ENCODE results near the gene VAX1. TPM values are rescaled to one million over a fixed set of nuclear protein-coding genes. Genes with fewer than 3 reads are reported as not detected.
"Not testable (repeated sequence)": the region's sequence is repeated elsewhere in the genome, so short reads cannot be mapped to it uniquely, and the experiment has no call there.

Gene VAX1
- total RNA-seq, 1 experiment from 2014 or later: not detected

DNA sequence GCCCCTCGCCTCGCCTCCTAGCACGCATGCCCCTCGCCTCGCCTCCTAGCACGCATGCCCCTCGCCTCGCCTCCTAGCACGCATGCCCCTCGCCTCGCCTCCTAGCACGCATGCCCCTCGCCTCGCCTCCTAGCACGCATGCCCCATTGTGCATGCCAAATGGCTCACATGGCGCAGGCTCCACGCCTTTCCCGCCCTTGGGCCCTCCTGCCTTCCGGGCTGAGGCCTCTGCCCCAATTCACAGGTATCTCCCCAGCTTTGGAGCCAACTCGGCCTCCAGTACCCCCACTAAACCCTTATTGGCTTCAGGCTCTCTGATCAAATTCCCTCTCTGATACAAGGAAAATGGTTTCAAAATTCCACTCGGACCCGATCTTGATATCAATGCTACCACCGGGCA lies 11.4 kb downstream of the VAX1 start:
- H3K79me2 ChIP-seq (ENCODE audit: insufficient read depth, low read length); RAD21 ChIA-PET (ENCODE audit: low non-redundant PET in 1 of 2, low total read pairs in 2 of 2, uncharacterized antibody in 2 of 2, unreplicated experiment in 2 of 2); H3K27me3 ChIP-seq (ENCODE audit: insufficient read depth, low read length); H3K9me2 ChIP-seq (ENCODE audit: insufficient read depth); H3K4me3 ChIP-seq (replicated peaks in 1 of 2; ENCODE audit: low read depth in 1 of 2, low read length in 2 of 2); H2AFZ ChIP-seq (ENCODE audit: low read depth, low read length, poor library complexity, severe bottlenecking); H3K36me3 ChIP-seq (ENCODE audit: control insufficient read depth in 1 of 2, insufficient read depth in 2 of 2, low read length in 2 of 2); H3K9ac ChIP-seq (ENCODE audit: low read length); intact Hi-C loops (cut with micrococcal nuclease); CTCF ChIA-PET; ATAC-seq; H3K9me3 ChIP-seq (ENCODE audit: control insufficient read depth in 1 of 2, insufficient read depth in 1 of 2, low read depth in 1 of 2, low read length in 2 of 2); H3K4me1 ChIP-seq (ENCODE audit: control insufficient read depth in 1 of 2, insufficient read depth in 2 of 2, low read length in 2 of 2); BruUV-seq (replicated peaks); H4K20me1 ChIP-seq (ENCODE audit: insufficient read depth); H3K4me2 ChIP-seq (ENCODE audit: low read length); DNase-seq (ENCODE audit: low read depth, low spot score); H3K27ac ChIP-seq (ENCODE audit: low read depth, low read length); POLR2A ChIA-PET: not testable (repeated sequence)

DNA sequence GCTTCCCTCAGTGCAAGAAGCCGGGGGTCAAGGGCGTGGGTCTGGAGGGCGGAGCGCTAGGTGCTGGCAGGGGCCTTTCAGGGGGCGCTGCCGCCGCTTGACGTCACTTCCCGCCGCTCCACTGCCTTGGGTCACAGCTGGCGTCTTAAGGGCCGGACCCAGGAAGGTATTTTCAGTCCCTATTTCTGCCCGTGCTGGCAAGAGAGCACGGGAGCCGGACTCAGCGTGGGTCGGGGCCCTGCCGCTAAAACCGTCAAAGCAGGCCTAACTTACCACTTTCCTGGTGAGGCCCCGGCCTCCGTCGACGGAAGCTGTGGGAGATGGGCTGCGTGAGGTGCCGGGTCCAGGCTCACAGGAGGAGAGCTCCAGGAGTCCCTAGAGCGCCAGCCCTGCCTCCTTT lies 12.0 kb downstream of the VAX1 start:
- Histone ChIP-seq H3K27me3 (ENCODE audit: insufficient read depth, low read length) (no peaks in the 10 kb centered on the region), H3K4me3 (replicated peaks in 1 of 2; ENCODE audit: low read depth in 1 of 2, low read length in 2 of 2) (no peak overlapping the region), H3K36me3 (ENCODE audit: control insufficient read depth in 1 of 2, insufficient read depth in 2 of 2, low read length in 2 of 2) (no peaks in the 10 kb centered on the region), H3K27ac (ENCODE audit: low read depth, low read length) (no peak overlapping the region), H3K4me2 (ENCODE audit: low read length) (no peak overlapping the region), H3K4me1 (ENCODE audit: control insufficient read depth in 1 of 2, insufficient read depth in 2 of 2, low read length in 2 of 2) (0 out of 4 replicates have a peak, but pooled peaks cover 0 to under 1% of the 10 kb centered on the region in 2 experiments), H3K9me3 (ENCODE audit: control insufficient read depth in 1 of 2, insufficient read depth in 1 of 2, low read depth in 1 of 2, low read length in 2 of 2) (no peaks in the 10 kb centered on the region), H3K9ac (ENCODE audit: low read length) (no peak overlapping the region), H3K79me2 (ENCODE audit: insufficient read depth, low read length) (no peaks in the 10 kb centered on the region), H3K9me2 (ENCODE audit: insufficient read depth) (no peaks in the 10 kb centered on the region), H4K20me1 (ENCODE audit: insufficient read depth) (no peaks in the 10 kb centered on the region), H2AFZ (ENCODE audit: low read depth, low read length, poor library complexity, severe bottlenecking) (no peak overlapping the region)
- intact Hi-C loops (cut with micrococcal nuclease): no loop called here
- ChIA-PET RAD21 (ENCODE audit: low non-redundant PET in 1 of 2, low total read pairs in 2 of 2, uncharacterized antibody in 2 of 2, unreplicated experiment in 2 of 2) (no interaction called here), CTCF (no interaction called here), POLR2A (no interaction called here)
- no peak for TF ChIP-seq TCF7L2 (IDR thresholded peaks at IDR 0.05; ENCODE audit: borderline replicate concordance, extremely low read depth, insufficient read depth, insufficient read length)
- no peak for TF ChIP-seq EZH2phosphoT487 (IDR thresholded peaks at IDR 0.05; ENCODE audit: borderline replicate concordance)
- TF ChIP-seq, protein P1, sequence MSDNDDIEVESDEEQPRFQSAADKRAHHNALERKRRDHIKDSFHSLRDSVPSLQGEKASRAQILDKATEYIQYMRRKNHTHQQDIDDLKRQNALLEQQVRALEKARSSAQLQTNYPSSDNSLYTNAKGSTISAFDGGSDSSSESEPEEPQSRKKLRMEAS (IDR thresholded peaks at IDR 0.05): no peak
- TF ChIP-seq ELF1 (IDR thresholded peaks at IDR 0.05; ENCODE audit: borderline replicate concordance, low read depth): no peak
- TF ChIP-seq EZH2 (IDR thresholded peaks at IDR 0.05): no peak
- no peak for TF ChIP-seq RAD21 (IDR thresholded peaks at IDR 0.05; ENCODE audit: low read depth)
- TF ChIP-seq ZNF274 (IDR thresholded peaks at IDR 0.05; ENCODE audit: low read depth, low read length): no peak
- TF ChIP-seq, protein P2, sequence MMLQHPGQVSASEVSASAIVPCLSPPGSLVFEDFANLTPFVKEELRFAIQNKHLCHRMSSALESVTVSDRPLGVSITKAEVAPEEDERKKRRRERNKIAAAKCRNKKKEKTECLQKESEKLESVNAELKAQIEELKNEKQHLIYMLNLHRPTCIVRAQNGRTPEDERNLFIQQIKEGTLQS (IDR thresholded peaks at IDR 0.05): no peak
- no peak for TF ChIP-seq SIN3A (IDR thresholded peaks at IDR 0.05; ENCODE audit: low read depth)
- TF ChIP-seq, protein P3, sequence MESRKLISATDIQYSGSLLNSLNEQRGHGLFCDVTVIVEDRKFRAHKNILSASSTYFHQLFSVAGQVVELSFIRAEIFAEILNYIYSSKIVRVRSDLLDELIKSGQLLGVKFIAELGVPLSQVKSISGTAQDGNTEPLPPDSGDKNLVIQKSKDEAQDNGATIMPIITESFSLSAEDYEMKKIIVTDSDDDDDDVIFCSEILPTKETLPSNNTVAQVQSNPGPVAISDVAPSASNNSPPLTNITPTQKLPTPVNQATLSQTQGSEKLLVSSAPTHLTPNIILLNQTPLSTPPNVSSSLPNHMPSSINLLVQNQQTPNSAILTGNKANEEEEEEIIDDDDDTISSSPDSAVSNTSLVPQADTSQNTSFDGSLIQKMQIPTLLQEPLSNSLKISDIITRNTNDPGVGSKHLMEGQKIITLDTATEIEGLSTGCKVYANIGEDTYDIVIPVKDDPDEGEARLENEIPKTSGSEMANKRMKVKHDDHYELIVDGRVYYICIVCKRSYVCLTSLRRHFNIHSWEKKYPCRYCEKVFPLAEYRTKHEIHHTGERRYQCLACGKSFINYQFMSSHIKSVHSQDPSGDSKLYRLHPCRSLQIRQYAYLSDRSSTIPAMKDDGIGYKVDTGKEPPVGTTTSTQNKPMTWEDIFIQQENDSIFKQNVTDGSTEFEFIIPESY (IDR thresholded peaks at IDR 0.05; ENCODE audit: extremely low read depth, insufficient replicate concordance, low read length): no peak
- no peak for TF ChIP-seq CEBPB (IDR thresholded peaks at IDR 0.05; ENCODE audit: low read depth)
- no peak for TF ChIP-seq FOSL1 (IDR thresholded peaks at IDR 0.05; ENCODE audit: low read depth)
- no peak for TF ChIP-seq CBX3 (IDR thresholded peaks at IDR 0.05; ENCODE audit: low read depth)
- TF ChIP-seq EGR1 (IDR thresholded peaks at IDR 0.05; ENCODE audit: low read depth): no peak
- TF ChIP-seq CTCF (IDR thresholded peaks at IDR 0.05 in 2 of 3, conservative IDR thresholded peaks at IDR 0.05 in 1 of 3; ENCODE audit: borderline replicate concordance in 1 of 3, insufficient read depth in 1 of 3, low read depth in 2 of 3, low read length in 2 of 3): no peak
- no peak for DNase-seq (ENCODE audit: low read depth, low spot score)
- BruUV-seq (replicated peaks): no TSS peak
- ATAC-seq: no peak

Data from HCT116 (cell line).